Measurements from ENCODE around the gene FLACC1. TPM values are rescaled to one million over a fixed set of nuclear protein-coding genes. Genes with fewer than 3 reads are reported as not detected.

The FLACC1 gene
- total RNA-seq, 1 donor from 2014 or later, result 0.69 TPM

DNA sequence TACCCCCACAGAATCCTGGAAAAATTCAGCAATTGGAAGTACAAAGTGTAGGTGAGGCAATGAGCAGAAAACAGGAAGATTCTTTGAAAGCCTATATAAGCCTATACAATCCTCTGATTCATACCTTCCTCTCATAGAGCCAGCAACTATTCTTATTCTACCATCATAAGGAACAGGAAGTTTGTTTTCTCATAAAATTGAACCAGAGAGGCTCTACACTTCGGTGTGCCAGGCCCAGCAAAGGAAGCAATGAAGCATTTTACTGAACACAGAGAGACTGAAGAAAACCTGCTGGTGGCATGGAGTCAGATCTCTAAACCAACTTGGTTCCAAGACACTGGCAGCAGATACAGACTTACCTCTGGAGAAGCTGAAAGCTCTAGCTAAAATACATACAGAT, 78.1 kb downstream of the FLACC1 start:
- no peak overlapping the region for H3K27ac Mint-ChIP-seq
- TF ChIP-seq CTCF (IDR thresholded peaks at IDR 0.05; ENCODE audit: unreplicated experiment), result no peak

DNA sequence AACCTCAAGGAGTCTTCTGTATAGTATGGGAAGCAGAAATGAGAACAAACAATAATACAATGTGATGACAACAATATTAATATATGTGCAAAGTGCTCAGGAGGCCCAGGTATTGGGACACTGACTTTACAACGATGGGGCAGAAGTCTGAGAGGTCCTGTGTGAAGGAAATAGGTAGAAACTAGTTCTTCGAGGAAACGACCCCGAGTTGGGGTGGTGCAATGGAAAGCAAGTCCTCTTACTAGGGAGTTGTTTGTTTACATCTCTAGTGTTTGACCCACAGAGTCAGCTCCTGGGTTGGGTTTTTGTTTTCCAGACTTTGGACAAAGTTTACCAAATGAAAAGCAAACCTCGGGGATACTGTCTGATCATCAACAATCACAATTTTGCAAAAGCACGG, 80.6 kb downstream of the FLACC1 start:
- no peaks in the 10 kb centered on the region for H3K36me3 Mint-ChIP-seq (ENCODE audit: insufficient read depth)
- H3K4me3 Mint-ChIP-seq (ENCODE audit: low read depth), result no peak overlapping the region
- no peaks in the 10 kb centered on the region for H3K9me3 Mint-ChIP-seq (ENCODE audit: low read depth)
- no peak for DNase-seq (ENCODE audit: low spot score, unreplicated experiment)
- no peak for TF ChIP-seq CTCF (IDR thresholded peaks at IDR 0.05; ENCODE audit: unreplicated experiment)
- H3K27me3 Mint-ChIP-seq, result no peaks in the 10 kb centered on the region
- no peak overlapping the region for H3K27ac Mint-ChIP-seq
- H3K4me1 Mint-ChIP-seq (ENCODE audit: low read depth), result no peaks in the 10 kb centered on the region

More for the DNA sequence above, 78.1 kb downstream of the FLACC1 start:
- DNase-seq (ENCODE audit: low spot score, unreplicated experiment), result no peak
- Mint-ChIP-seq H3K36me3 (ENCODE audit: insufficient read depth) (no peaks in the 10 kb centered on the region), H3K4me1 (ENCODE audit: low read depth) (no peaks in the 10 kb centered on the region), H3K4me3 (ENCODE audit: low read depth) (no peak overlapping the region), H3K27me3 (no peaks in the 10 kb centered on the region), H3K9me3 (ENCODE audit: low read depth) (no peaks in the 10 kb centered on the region)

GRCh38 chr2:201275990-201276389, 81.2 kb downstream of the FLACC1 start:
- DNase-seq (ENCODE audit: low spot score, unreplicated experiment), result no peak
- Mint-ChIP-seq H3K4me3 (ENCODE audit: low read depth) (no peak overlapping the region), H3K9me3 (ENCODE audit: low read depth) (no peaks in the 10 kb centered on the region), H3K27ac (no peak overlapping the region), H3K36me3 (ENCODE audit: insufficient read depth) (no peaks in the 10 kb centered on the region), H3K4me1 (ENCODE audit: low read depth) (no peaks in the 10 kb centered on the region), H3K27me3 (no peaks in the 10 kb centered on the region)
- no peak for TF ChIP-seq CTCF (IDR thresholded peaks at IDR 0.05; ENCODE audit: unreplicated experiment)

DNA sequence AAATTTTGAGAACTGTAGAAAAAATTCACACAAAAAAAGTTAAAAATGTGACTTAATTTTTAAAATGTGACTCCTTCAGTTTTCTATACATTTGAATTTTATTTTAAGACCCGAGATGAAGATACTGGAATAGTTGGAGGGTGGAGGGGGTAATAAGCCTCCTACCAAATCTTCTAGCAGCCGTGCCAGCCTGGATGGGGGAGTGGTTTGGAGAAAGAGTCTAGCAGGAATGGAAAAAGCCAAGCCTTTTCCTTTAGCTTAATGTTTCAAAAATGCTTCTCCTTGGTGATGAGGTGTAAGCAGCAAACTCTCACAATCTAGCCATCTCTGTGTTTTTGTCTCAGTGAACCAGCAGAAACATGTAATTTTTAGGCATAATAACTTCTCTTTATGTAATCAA, 82.1 kb downstream of the FLACC1 start:
- Mint-ChIP-seq H3K27me3 (no peaks in the 10 kb centered on the region), H3K4me1 (ENCODE audit: low read depth) (no peaks in the 10 kb centered on the region), H3K9me3 (ENCODE audit: low read depth) (no peaks in the 10 kb centered on the region), H3K4me3 (ENCODE audit: low read depth) (no peak overlapping the region), H3K27ac (no peak overlapping the region), H3K36me3 (ENCODE audit: insufficient read depth) (no peaks in the 10 kb centered on the region)
- no peak for DNase-seq (ENCODE audit: low spot score, unreplicated experiment)
- TF ChIP-seq CTCF (IDR thresholded peaks at IDR 0.05; ENCODE audit: unreplicated experiment), result no peak

GRCh38 chr2:201273330-201273983, 83.7 kb downstream of the FLACC1 start:
- Mint-ChIP-seq H3K4me3 (ENCODE audit: low read depth) (no peak overlapping the region), H3K36me3 (ENCODE audit: insufficient read depth) (no peaks in the 10 kb centered on the region), H3K4me1 (ENCODE audit: low read depth) (no peaks in the 10 kb centered on the region), H3K27me3 (no peaks in the 10 kb centered on the region), H3K9me3 (ENCODE audit: low read depth) (no peaks in the 10 kb centered on the region), H3K27ac (no peak overlapping the region)
- no peak for DNase-seq (ENCODE audit: low spot score, unreplicated experiment)
- TF ChIP-seq CTCF (IDR thresholded peaks at IDR 0.05; ENCODE audit: unreplicated experiment), result no peak

All from progenitor cell of endocrine pancreas (in vitro differentiated cells).